Brain microvascular endothelial cell (primary cell): ENCODE measurements around the gene HES1.
A peak's percentile ranks its signal among the peaks of the same experiment; 100 is the strongest.

Experiments used
- DNase-seq: peaks from one replicate; pipeline ENCODE4 v3.0.0-alpha.2; 2020
- H3K27ac ChIP-seq: fragments of 250-450 bp; sonication (Bioruptor Pico); 2 replicates; pipeline ENCODE4 v1.5.1; 2020; ENCODE audit warnings: mild to moderate bottlenecking, moderate library complexity
- H3K27me3 ChIP-seq: fragments of 250-450 bp; sonication (Bioruptor Pico); replicated peaks from 2 replicates; pipeline ENCODE4 v1.5.1; 2020; ENCODE audit warnings: mild to moderate bottlenecking
- H3K36me3 ChIP-seq: fragments of 250-450 bp; sonication (Bioruptor Pico); replicated peaks from 2 replicates; pipeline ENCODE4 v1.5.1; 2020; ENCODE audit warnings: mild to moderate bottlenecking
- H3K4me3 ChIP-seq: 2 replicates; pipeline ENCODE4 v1.5.1; 2011; ENCODE audit warnings: low read depth, mild to moderate bottlenecking, control low read depth, low read length, moderate library complexity
- CTCF ChIP-seq: IDR thresholded peaks from 2 replicates; pipeline ENCODE4 v1.5.1; 2011; ENCODE audit warnings: low read depth, mild to moderate bottlenecking, moderate library complexity, low read length, control low read depth, inconsistent platforms; ENCODE audit errors: missing control alignments
- in situ Hi-C: cut with HindIII; loops from 2 replicates; pipeline ENCODE4 v1.10.0; 2017; ENCODE audit warnings: low sequenced_read_pairs, low pct_ligation_motif_present

HES1 gene

GRCh38 chr3:194139814-194140391 is 4.0 kb downstream of the HES1 start:
- Histone ChIP-seq H3K27ac (peak overlapping the region; percentile 100), H3K36me3 (peaks cover 2% of the 10 kb centered on the region), H3K27me3 (no peaks in the 10 kb centered on the region), H3K4me3 (no peak overlapping the region)
- no peak for DNase-seq
- in situ Hi-C loops = no loop called here
- no peak for TF ChIP-seq CTCF

GRCh38 chr3:194140520-194141414 is 4.8 kb downstream of the HES1 start:
- peaks cover 2% of the 10 kb centered on the region for H3K36me3 ChIP-seq
- DNase-seq = peak; percentile 66
- H3K27ac ChIP-seq = peak overlapping the region; percentile 100
- peaks cover 5% of the 10 kb centered on the region for H3K27me3 ChIP-seq
- peak overlapping the region; percentile 30 for H3K4me3 ChIP-seq
- in situ Hi-C loops = no loop called here
- TF ChIP-seq CTCF = no peak

- peak; percentile 91 for DNase-seq
- Histone ChIP-seq H3K27me3 (peaks cover 13% of the 10 kb centered on the region), H3K27ac (peak overlapping the region; percentile 100), H3K4me3 (peak overlapping the region; percentile 27), H3K36me3 (peaks cover 2% of the 10 kb centered on the region)
- in situ Hi-C loops = no loop called here
- no peak for TF ChIP-seq CTCF
Observed at GRCh38 chr3:194141415-194142155, 5.6 kb downstream of the HES1 start.

GRCh38 chr3:194142156-194142910 is 6.4 kb downstream of the HES1 start:
- Histone ChIP-seq H3K27me3 (peaks cover 20% of the 10 kb centered on the region), H3K4me3 (no peak overlapping the region), H3K36me3 (peaks cover 2% of the 10 kb centered on the region), H3K27ac (peak overlapping the region; percentile 100)
- DNase-seq = no peak
- in situ Hi-C loops = no loop called here
- no peak for TF ChIP-seq CTCF

GRCh38 chr3:194145702-194146101 is 9.8 kb downstream of the HES1 start:
- in situ Hi-C loops = no loop called here
- Histone ChIP-seq H3K36me3 (no peaks in the 10 kb centered on the region), H3K27ac (no peak overlapping the region), H3K4me3 (no peak overlapping the region), H3K27me3 (peaks cover 30% of the 10 kb centered on the region)
- TF ChIP-seq CTCF = no peak
- no peak for DNase-seq
